HCT116 (cell line): Measurements from ENCODE around the gene NMNAT3.

Experiments
- EZH2 ChIP-seq: fragments of 200-600 bp; sonication (generic); IDR thresholded peaks from 2 replicates; pipeline ENCODE4 v1.6.1; 2017; ENCODE audit warnings: antibody characterized with exemption, mixed run types
- SRF ChIP-seq: IDR thresholded peaks from 2 replicates; pipeline ENCODE4 v1.6.1; 2012; ENCODE audit warnings: low read depth
- YY1 ChIP-seq: IDR thresholded peaks from 2 replicates; pipeline ENCODE4 v1.6.1; 2011; ENCODE audit warnings: low read length, low read depth, moderate library complexity, mild to moderate bottlenecking; ENCODE audit not compliant: insufficient replicate concordance; ENCODE audit errors: extremely low read depth

- TF ChIP-seq SRF (no peak), EZH2 (no peak), YY1 (no peak)
Measured at GRCh38 chr3:139541532-139542288, 136.1 kb downstream of the NMNAT3 start.
